Spleen (tissue), 11 donors: ENCODE results near the gene FHIT. TPM values are rescaled to one million over a fixed set of nuclear protein-coding genes. Genes with fewer than 3 reads are reported as not detected.

Experiments used
- DNase-seq: peaks from one replicate; pipeline ENCODE4 v3.0.0-alpha.2; 2020
- H3K27ac ChIP-seq, 8 donors: fragments of 200-600 bp; sonication (generic) in 7 of 8; 1 replicate in 4 of 8; 2 replicates in 4 of 8; pipeline versions ENCODE4 v1.5.0 to v1.8.0; 2016 to 2021; ENCODE audit warnings: inconsistent platforms in 4 of 8, mild to moderate bottlenecking in 4 of 8, moderate library complexity in 1 of 8
- H3K27me3 ChIP-seq, 7 donors: fragments of 200-600 bp; sonication (generic) in 6 of 7; replicated peaks in 1 of 7; 1 replicate in 4 of 7; 2 replicates in 3 of 7; pipeline versions ENCODE4 v1.5.0 to v1.8.0; 2016 to 2021; ENCODE audit warnings: inconsistent platforms in 3 of 7, mild to moderate bottlenecking in 1 of 7
- H3K36me3 ChIP-seq, 6 donors: fragments of 200-600 bp; sonication (generic) in 5 of 6; 1 replicate in 4 of 6; 2 replicates in 2 of 6; pipeline versions ENCODE4 v1.5.0 to v1.8.0; 2016 to 2021; ENCODE audit warnings: inconsistent platforms in 2 of 6
- H3K4me1 ChIP-seq, 6 donors: fragments of 200-600 bp; sonication (generic) in 5 of 6; 1 replicate in 3 of 6; 2 replicates in 3 of 6; pipeline versions ENCODE4 v1.5.0 to v1.8.0; 2016 to 2021; ENCODE audit warnings: inconsistent platforms in 3 of 6
- H3K4me3 ChIP-seq, 8 donors: fragments of 200-600 bp; sonication (generic) in 7 of 8; 1 replicate in 4 of 8; 2 replicates in 4 of 8; pipeline versions ENCODE4 v1.5.0 to v1.8.0; 2016 to 2021; ENCODE audit warnings: inconsistent platforms in 4 of 8, mild to moderate bottlenecking in 4 of 8, moderate library complexity in 2 of 8
- H3K9me3 ChIP-seq, 8 donors: fragments of 200-600 bp; sonication (generic) in 7 of 8; 1 replicate in 4 of 8; 2 replicates in 4 of 8; pipeline versions ENCODE4 v1.5.0 to v1.8.0; 2016 to 2021; ENCODE audit warnings: inconsistent platforms in 4 of 8
- POLR2A ChIP-seq, 3 donors: fragments of 450-650 bp; IDR thresholded peaks; one replicate each; pipeline ENCODE4 v1.5.1; 2017; ENCODE audit warnings: antibody characterized with exemption in 3 of 3, mild to moderate bottlenecking in 1 of 3
- POLR2AphosphoS5 ChIP-seq, 3 donors: sonication (generic); formaldehyde crosslinking; IDR thresholded peaks; one replicate each; pipeline ENCODE4 v1.5.1; 2017; ENCODE audit warnings: antibody characterized with exemption in 3 of 3
- WGBS, 5 donors: extraction: QIAGEN DNeasy Blood & Tissue Kit in 3 of 5; methylation state at CpG; one replicate each; pipeline versions ENCODE4 v1.1.5 to v1.1.7; 2013 to 2018; 5-methylcytosine and 5-hydroxymethylcytosine counted together
- intact Hi-C: fragments of 100-400 bp; cut with DNase I; formaldehyde crosslinking; loops from one replicate; pipeline ENCODE4 v1.15.0; 2023; ENCODE audit warnings: low total_unique reads
- polyA plus RNA-seq, 3 donors: library from polyadenylated mRNA; stranded (reverse); fragments of 200-250 nt; gene quantifications; one replicate each; pipeline ENCODE4 v1.2.1, GENCODE V29; 2013
- total RNA-seq, 7 donors: library from RNA; depleted of rRNA in 3 of 7; stranded (reverse); fragments of >200 nt in 3 of 7; fragmentation: NEBNext Ultra II Directional in 4 of 7; extraction: Animal tissue kit (Norgen Biotek cat#: 25700) in 4 of 7; gene quantifications; one replicate each; pipeline versions ENCODE4 v1.1.0 to v1.2.1, GENCODE V29; 2016 to 2021
- TF ChIP-seq, protein P1 (sequence below), 11 experiments: fragments of 200-600 bp in 7 of 11; fragments of 450-650 bp in 4 of 11; sonication (generic) in 4 of 11; IDR thresholded peaks in 8 of 11; conservative IDR thresholded peaks in 3 of 11; 1 replicate in 7 of 11; 2 replicates in 4 of 11; pipeline versions ENCODE4 v1.4.0 to v1.8.0; 2016 to 2021; ENCODE audit warnings: antibody characterized with exemption in 11 of 11, inconsistent platforms in 4 of 11, mild to moderate bottlenecking in 1 of 11
- donor health status: healthy with polysubstance abuse.
- donor health status: DM: no; HTN: no; CAD: no; lungs with moderate emphysema.
- donor health status: DM: no; HTN: no; CAD: no.
- donor health status: Bipolar disorder and iron deficiency.
- donor health status: healthy.
- donor health status: DM: no; HTN: no; CAD: no.
- donor health status: DM: yes; HTN: yes; CAD: no.

Gene FHIT
- total and polyA plus RNA-seq, 10 donors = 4.1 to 23.1 (median 12.2) TPM

DNA sequence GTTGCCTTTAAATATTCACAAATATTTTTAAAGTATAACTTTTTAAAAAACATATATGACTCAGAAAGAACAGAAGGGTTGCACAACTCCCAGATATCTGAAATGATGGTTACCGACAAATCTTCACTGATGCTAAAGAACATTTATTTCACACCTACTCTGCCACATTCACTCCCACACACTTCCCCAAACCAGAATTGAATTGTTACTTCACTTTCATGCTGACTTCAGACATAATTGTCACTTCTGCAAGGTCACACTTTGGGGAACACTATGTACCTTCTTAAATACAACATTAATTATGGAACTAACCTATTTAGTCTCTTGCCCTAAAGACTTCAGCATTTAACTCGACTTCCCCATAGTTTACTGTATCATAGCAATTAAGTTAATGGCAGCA, 795.1 kb downstream of the FHIT start:
- no peaks in the 10 kb centered on the region for H3K4me1 ChIP-seq
- H3K27me3 ChIP-seq = no peaks in the 10 kb centered on the region
- intact Hi-C loops = no loop called here
- H3K4me3 ChIP-seq = no peak overlapping the region
- H3K36me3 ChIP-seq = no peaks in the 10 kb centered on the region
- 36 to 53% (median 47%) methylated on average over 2 of the region's 2 CpGs for WGBS, 5 donors
- no peak for TF ChIP-seq POLR2AphosphoS5 (IDR thresholded peaks at IDR 0.05)
- no peak for TF ChIP-seq POLR2A (IDR thresholded peaks at IDR 0.05)
- TF ChIP-seq, protein P1, sequence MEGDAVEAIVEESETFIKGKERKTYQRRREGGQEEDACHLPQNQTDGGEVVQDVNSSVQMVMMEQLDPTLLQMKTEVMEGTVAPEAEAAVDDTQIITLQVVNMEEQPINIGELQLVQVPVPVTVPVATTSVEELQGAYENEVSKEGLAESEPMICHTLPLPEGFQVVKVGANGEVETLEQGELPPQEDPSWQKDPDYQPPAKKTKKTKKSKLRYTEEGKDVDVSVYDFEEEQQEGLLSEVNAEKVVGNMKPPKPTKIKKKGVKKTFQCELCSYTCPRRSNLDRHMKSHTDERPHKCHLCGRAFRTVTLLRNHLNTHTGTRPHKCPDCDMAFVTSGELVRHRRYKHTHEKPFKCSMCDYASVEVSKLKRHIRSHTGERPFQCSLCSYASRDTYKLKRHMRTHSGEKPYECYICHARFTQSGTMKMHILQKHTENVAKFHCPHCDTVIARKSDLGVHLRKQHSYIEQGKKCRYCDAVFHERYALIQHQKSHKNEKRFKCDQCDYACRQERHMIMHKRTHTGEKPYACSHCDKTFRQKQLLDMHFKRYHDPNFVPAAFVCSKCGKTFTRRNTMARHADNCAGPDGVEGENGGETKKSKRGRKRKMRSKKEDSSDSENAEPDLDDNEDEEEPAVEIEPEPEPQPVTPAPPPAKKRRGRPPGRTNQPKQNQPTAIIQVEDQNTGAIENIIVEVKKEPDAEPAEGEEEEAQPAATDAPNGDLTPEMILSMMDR (IDR thresholded peaks at IDR 0.05 in 8 of 11, conservative IDR thresholded peaks at IDR 0.05 in 3 of 11) = no peak
- DNase-seq = no peak
- no peaks in the 10 kb centered on the region for H3K9me3 ChIP-seq
- no peak overlapping the region for H3K27ac ChIP-seq

DNA sequence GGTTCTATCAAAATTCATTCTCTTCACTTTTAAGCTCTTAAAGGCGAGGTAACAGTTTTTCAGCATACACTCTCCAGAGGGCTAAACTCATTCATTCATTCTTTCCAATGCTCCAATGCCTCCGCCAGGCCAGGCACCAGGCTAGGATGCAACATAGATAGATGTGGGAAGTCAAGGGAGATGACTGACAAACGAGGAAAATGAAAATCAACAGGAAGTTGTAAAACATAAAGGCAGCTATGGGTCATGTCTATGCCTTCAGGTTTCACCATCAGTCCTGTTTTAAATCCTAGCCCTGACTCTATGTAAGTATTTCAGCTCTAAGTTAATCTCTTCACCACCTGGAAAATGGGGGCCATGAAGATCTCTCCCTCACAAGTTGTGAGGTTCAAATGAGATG, 797.9 kb downstream of the FHIT start:
- H3K4me1 ChIP-seq = no peaks in the 10 kb centered on the region
- intact Hi-C loops = no loop called here
- H3K9me3 ChIP-seq = no peaks in the 10 kb centered on the region
- no peak overlapping the region for H3K27ac ChIP-seq
- DNase-seq = no peak
- no peaks in the 10 kb centered on the region for H3K36me3 ChIP-seq
- TF ChIP-seq, protein P1 (IDR thresholded peaks at IDR 0.05 in 8 of 11, conservative IDR thresholded peaks at IDR 0.05 in 3 of 11) = no peak
- TF ChIP-seq POLR2A (IDR thresholded peaks at IDR 0.05) (no peak), POLR2AphosphoS5 (IDR thresholded peaks at IDR 0.05) (no peak)
- WGBS, 5 donors = 67 to 73% (median 68%) methylated on average over 3 of the region's 3 CpGs
- no peaks in the 10 kb centered on the region for H3K27me3 ChIP-seq
- no peak overlapping the region for H3K4me3 ChIP-seq

DNA sequence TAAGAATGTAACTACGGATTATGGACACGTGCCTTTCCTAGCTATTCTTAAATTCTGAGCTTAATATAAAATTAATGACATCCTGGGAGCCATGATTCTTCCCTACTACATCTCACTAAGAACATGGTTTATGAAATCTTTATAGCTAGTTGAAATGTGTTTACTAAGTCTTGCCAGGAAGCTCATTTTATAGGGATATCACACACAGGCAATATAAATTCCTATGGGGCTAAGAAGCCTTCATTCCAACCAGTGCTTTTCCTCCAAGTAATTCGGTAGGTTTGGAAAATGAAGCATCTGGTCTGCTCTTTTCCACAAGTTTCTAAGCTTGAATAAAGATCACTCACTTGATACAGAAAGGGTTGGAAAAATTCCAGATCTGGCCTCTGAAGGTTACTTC, 802.6 kb downstream of the FHIT start:
- TF ChIP-seq POLR2AphosphoS5 (IDR thresholded peaks at IDR 0.05) (no peak), POLR2A (IDR thresholded peaks at IDR 0.05) (no peak)
- TF ChIP-seq, protein P1 (IDR thresholded peaks at IDR 0.05 in 8 of 11, conservative IDR thresholded peaks at IDR 0.05 in 3 of 11) = no peak
- Histone ChIP-seq H3K9me3 (no peaks in the 10 kb centered on the region), H3K4me1 (no peaks in the 10 kb centered on the region), H3K27ac (no peak overlapping the region), H3K4me3 (no peak overlapping the region), H3K27me3 (no peaks in the 10 kb centered on the region), H3K36me3 (no peaks in the 10 kb centered on the region)
- 85 to 93% (median 90%) methylated on average over 3 of the region's 3 CpGs for WGBS, 5 donors
- DNase-seq = no peak
- intact Hi-C loops = no loop called here

DNA sequence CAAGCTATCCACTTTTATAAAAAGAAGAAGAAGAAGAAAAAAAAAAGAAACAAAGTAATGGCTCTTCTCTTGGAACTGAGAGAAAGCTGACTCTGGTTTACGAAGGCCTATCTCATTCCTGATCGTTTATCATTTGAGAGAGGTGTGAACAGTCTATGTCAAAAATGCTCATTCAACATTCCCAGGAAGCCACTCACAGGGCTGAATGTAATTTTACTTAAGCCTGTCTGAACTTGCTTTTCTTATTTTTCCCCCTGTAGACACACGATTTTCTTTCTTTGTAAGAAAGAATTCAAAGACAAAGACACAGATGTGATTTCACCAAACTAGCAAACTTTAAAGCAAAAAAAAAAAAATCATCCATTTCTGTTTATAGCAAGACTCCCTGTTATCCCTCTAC, 805.8 kb downstream of the FHIT start:
- H3K4me1 ChIP-seq = no peaks in the 10 kb centered on the region
- H3K36me3 ChIP-seq = no peaks in the 10 kb centered on the region
- no peak for DNase-seq
- no peak for TF ChIP-seq POLR2A (IDR thresholded peaks at IDR 0.05)
- no peak for TF ChIP-seq POLR2AphosphoS5 (IDR thresholded peaks at IDR 0.05)
- TF ChIP-seq, protein P1 (IDR thresholded peaks at IDR 0.05 in 8 of 11, conservative IDR thresholded peaks at IDR 0.05 in 3 of 11) = no peak
- WGBS, 5 donors = 77 to 89% (median 84%) methylated on average over 3 of the region's 3 CpGs
- no peak overlapping the region for H3K27ac ChIP-seq
- H3K27me3 ChIP-seq = no peaks in the 10 kb centered on the region
- no peaks in the 10 kb centered on the region for H3K9me3 ChIP-seq
- intact Hi-C loops = no loop called here
- H3K4me3 ChIP-seq = no peak overlapping the region
